RCC 7860 (cell line): ENCODE data around the gene KDF1.
A peak's percentile ranks its signal among the peaks of the same experiment; 100 is the strongest.
"Not testable (repeated sequence)": the region's sequence is repeated elsewhere in the genome, so short reads cannot be mapped to it uniquely, and the experiment has no call there.

Experiments
- DNase-seq: peaks from one replicate; pipeline ENCODE4 v3.0.0-alpha.2; 2015; ENCODE audit warnings: low spot score
- FAIRE-seq: peaks from 2 replicates; lab custom pipeline; 2012; peaks lifted over from hg19 to GRCh38; lab: Jason Lieb, UNC

Gene KDF1

GRCh38 chr1:26960625-26960966, 328 bp upstream of the KDF1 start:
- FAIRE-seq (no peak), DNase-seq (no peak)

GRCh38 chr1:26959270-26959669, 998 bp downstream of the KDF1 start:
- FAIRE-seq: no peak

GRCh38 chr1:26957306-26957705, 3.0 kb downstream of the KDF1 start:
- DNase-seq (no peak), FAIRE-seq (no peak)

More at GRCh38 chr1:26959270-26959669, 998 bp downstream of the KDF1 start:
- DNase-seq: no peak

- no peak for DNase-seq
- FAIRE-seq: no peak
These were observed 3.9 kb downstream of the KDF1 start for GRCh38 chr1:26956321-26956720.

GRCh38 chr1:26953374-26953773, 6.9 kb downstream of the KDF1 start:
- no peak for FAIRE-seq
- no peak for DNase-seq

- FAIRE-seq (no peak), DNase-seq (no peak)
These were observed 8.3 kb downstream of the KDF1 start for GRCh38 chr1:26951821-26952497.

- DNase-seq (no peak), FAIRE-seq (no peak)
These were observed 9.1 kb downstream of the KDF1 start for GRCh38 chr1:26951216-26951615.

GRCh38 chr1:26950602-26951001, 9.7 kb downstream of the KDF1 start:
- no peak for DNase-seq
- no peak for FAIRE-seq

GRCh38 chr1:26949926-26950319, 10.3 kb downstream of the KDF1 start:
- DNase-seq (no peak), FAIRE-seq (no peak)

GRCh38 chr1:26949266-26949925, 10.9 kb downstream of the KDF1 start:
- FAIRE-seq (no peak), DNase-seq (no peak)

- DNase-seq, FAIRE-seq: not testable (repeated sequence)
These were observed 11.6 kb downstream of the KDF1 start for GRCh38 chr1:26948725-26949057.

GRCh38 chr1:26946270-26946669, 14.0 kb downstream of the KDF1 start:
- DNase-seq: no peak
- FAIRE-seq: no peak

- DNase-seq (no peak), FAIRE-seq (no peak)
These were observed 14.5 kb downstream of the KDF1 start for GRCh38 chr1:26945728-26946127.

- DNase-seq: no peak
- no peak for FAIRE-seq
These were observed 15.1 kb downstream of the KDF1 start for GRCh38 chr1:26945138-26945537.

GRCh38 chr1:26942656-26943055, 17.6 kb downstream of the KDF1 start:
- DNase-seq: no peak
- no peak for FAIRE-seq

- no peak for DNase-seq
- FAIRE-seq: no peak
These were observed 19.0 kb downstream of the KDF1 start for GRCh38 chr1:26941311-26941710.

- no peak for FAIRE-seq
These were observed 21.6 kb downstream of the KDF1 start for GRCh38 chr1:26938659-26939025.

GRCh38 chr1:26938004-26938658, 22.1 kb downstream of the KDF1 start:
- FAIRE-seq: no peak
- DNase-seq: peak; percentile 16

More at GRCh38 chr1:26938659-26939025, 21.6 kb downstream of the KDF1 start:
- no peak for DNase-seq

- no peak for FAIRE-seq
- DNase-seq: no peak
These were observed 23.4 kb downstream of the KDF1 start for GRCh38 chr1:26936823-26937222.

- FAIRE-seq: no peak
These were observed 27.7 kb downstream of the KDF1 start for GRCh38 chr1:26932531-26932930.

GRCh38 chr1:26923711-26924110, 36.6 kb downstream of the KDF1 start:
- DNase-seq (peak; percentile 39), FAIRE-seq (no peak)

More at GRCh38 chr1:26932531-26932930, 27.7 kb downstream of the KDF1 start:
- no peak for DNase-seq

- peak; percentile 35 for DNase-seq
- no peak for FAIRE-seq
These were observed 37.4 kb downstream of the KDF1 start for GRCh38 chr1:26922901-26923300.
